ENCODE data around the gene CUX1.

CUX1 gene

DNA sequence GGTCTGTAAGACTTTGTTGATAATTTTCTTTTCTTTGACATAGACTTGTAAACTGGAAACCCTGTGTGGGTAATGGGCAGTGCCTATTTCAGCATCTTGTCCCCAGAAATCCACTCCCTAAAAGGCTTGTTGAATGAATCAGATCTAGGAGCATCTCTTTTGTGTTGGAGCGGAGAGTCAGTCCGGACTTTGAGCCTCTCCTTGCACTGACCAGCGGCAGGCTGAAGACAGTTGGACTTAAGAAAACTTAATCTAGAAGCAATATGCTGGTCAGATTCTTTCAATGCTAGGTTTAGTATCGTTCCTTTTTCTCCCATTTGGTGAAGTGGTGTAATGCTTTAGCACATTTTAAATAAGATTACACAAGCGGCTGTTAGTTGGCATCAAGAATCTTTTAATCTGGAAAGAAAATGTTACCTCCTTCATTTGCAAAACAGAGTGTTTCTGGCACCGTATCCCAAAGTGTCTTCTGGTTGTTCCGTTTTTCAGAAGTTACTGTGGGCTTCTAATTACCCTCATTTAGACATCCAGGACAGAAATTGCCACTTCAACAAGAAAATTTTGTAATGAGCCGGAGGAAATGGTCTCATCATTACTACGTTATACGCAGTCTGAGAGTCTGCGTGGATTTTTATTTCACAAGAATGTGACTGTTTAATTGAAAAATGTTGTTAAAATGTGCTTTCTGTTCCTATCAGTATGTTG, 74.7 kb downstream of the CUX1 start:
- no peak for DNase-seq (ENCODE audit: low read depth in 2 of 3, low spot score in 1 of 3)

DNA sequence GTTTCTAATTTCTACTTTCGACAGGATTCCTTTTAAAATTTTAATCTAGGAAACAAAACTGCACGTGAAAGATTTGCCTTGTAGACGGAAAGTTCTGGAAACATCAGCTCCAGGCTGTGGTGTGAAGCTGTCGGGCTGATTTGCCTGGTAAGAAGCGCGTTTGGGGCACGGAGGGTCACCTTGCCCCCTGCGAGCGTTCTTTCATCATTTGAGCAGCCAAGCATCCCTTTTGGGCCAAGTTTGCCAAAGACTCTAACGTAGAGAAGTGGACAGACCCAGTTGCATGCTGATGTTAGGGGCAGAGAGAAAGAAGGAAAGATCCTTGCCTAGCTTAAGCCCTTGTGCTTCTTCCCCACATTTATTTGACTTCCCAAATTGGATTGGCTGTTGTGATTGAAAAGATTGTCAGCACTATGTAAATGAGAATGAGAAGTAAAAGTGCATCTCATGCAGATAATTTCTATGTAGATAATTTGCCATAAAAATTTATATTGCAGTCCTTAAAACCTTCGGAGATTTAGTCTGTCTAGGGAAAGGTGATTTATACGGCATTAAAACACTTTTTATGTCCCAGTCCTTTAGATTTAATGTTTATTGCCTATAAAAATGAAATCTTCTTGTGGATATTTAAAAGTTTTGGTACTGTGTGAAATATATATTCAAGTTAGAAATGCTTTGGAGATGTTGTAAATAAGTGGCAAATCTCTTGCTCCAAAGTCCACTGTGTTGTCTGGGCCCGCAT, 76.1 kb downstream of the CUX1 start:
- DNase-seq (ENCODE audit: low read depth in 2 of 3, low spot score in 1 of 3): no peak

DNA sequence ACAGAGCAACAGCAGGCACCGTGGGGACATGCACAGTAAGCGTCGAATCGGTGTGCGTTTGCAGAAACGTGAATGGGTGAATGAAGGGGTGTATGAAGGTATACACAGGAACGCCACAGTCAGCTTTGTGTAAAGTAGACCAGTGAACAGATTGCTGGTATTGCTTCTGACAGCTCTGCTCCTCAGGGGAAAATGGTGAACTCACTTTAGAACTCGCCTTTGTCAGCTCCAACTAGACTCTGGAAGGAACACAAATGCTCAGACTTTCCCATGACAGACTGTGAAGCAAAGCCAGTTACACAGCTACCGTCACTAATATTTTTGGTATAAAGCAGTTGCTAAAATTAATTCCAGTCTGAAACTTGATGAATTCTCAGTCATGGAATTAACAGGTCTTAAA, 78.9 kb downstream of the CUX1 start:
- no peak for DNase-seq (ENCODE audit: low read depth in 2 of 3, low spot score in 1 of 3)

DNA sequence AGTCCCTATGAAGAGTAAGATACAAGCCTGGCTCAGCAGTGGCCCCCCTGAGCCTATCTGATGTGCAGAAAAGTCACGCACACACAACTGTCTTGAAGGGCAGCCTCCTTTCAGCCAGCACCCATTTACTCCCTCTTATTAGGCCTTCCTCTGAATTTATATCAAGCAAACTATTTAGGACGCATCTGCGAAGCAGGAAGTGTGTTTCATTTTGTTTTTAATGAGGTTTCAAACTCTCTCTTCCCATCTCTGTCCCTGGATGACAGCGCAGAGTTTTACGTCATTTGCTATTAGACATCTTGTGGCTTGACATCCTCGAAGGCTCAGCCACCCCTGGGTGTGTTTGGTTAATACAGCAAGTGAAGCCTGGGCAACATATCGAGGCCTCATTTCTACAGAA, 79.5 kb downstream of the CUX1 start:
- DNase-seq (ENCODE audit: low read depth in 2 of 3, low spot score in 1 of 3): no peak

DNA sequence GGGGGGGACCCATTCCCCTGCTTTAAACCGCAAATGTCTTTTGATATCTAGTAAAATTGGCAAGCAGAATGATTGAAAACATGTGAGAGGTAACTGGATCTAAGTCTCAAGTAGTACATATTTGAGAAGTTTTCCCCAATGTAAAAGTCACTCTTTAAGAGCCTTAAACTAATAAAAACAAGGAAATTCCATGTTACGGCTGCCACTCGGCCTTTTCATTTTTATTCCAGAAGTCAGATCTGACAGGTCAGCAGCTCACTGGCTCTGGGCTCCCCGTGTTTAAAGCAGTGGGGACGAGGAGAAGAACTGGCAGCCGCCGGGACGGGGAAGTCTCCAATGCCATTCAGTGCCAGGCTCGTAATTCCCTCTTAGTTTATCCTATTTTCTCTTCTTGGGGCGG, 80.7 kb downstream of the CUX1 start:
- no peak for DNase-seq (ENCODE audit: low read depth in 2 of 3, low spot score in 1 of 3)

DNA sequence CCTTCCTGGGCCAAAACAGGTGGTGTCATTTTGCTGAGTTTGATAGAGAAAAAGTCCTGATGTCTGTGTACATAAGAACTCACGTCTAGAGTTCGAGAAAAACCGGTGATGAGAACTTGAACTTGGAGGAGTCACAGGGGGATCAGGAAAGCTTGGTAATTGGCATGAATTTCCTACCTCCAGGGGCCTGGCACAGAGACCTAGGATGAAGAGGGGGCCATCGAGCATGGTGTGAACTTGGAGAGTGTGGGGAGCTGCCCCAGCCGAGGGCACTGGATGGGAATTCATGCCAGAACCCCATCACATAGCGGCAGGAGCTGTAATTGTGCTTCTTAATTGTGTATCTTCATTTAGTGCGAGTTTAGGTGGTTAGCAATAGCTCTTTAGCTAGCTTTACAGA, 82.2 kb downstream of the CUX1 start:
- DNase-seq (ENCODE audit: low read depth in 2 of 3, low spot score in 1 of 3): no peak

DNA sequence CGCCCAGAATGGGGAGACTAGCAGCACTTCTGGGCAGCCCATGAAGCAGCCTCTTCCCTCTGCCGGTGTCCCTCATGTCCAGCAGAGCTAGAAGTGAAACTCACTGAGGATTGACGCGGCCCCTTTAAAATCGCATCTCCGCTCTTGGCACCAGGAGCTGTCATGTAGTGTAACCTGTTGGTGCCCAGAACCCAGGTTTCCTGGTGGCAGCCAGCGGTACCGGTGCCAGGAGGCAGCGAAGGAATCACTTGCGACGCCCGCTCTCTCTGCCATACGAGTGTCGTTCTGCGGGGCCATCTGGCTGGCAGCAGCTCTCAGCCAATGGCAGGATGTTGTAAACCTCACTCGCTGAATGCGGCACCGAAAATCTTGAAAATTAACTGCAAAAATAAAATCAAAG, 82.7 kb downstream of the CUX1 start:
- DNase-seq (ENCODE audit: low read depth in 2 of 3, low spot score in 1 of 3): no peak

GRCh38 chr7:101901661-101902491, 84.5 kb downstream of the CUX1 start:
- no peak for DNase-seq (ENCODE audit: low read depth in 2 of 3, low spot score in 1 of 3)

GRCh38 chr7:101902680-101903514, 85.5 kb downstream of the CUX1 start:
- DNase-seq (ENCODE audit: low read depth in 2 of 3, low spot score in 1 of 3): no peak

GRCh38 chr7:101903515-101903868, 86.1 kb downstream of the CUX1 start:
- no peak for DNase-seq (ENCODE audit: low read depth in 2 of 3, low spot score in 1 of 3)

DNA sequence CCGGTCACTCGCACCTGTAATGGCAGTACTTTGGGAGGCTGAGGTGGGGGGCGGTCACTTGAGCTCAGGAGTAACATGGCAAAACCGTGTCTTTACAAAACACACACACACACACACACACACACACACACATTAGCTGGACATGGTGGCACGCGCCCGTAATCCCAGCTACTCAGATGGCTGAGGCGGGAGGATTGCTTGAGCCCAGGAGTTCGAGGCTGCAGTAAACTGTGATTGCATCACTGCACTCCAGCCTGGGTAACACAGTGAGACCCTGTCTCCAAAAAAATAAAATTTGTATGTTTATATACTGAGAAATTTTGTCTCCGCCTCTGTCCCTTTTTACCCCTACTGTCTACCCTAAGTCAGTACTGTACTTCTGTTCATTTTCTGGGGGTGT, 86.6 kb downstream of the CUX1 start:
- DNase-seq (ENCODE audit: low read depth in 2 of 3, low spot score in 1 of 3): no peak

DNA sequence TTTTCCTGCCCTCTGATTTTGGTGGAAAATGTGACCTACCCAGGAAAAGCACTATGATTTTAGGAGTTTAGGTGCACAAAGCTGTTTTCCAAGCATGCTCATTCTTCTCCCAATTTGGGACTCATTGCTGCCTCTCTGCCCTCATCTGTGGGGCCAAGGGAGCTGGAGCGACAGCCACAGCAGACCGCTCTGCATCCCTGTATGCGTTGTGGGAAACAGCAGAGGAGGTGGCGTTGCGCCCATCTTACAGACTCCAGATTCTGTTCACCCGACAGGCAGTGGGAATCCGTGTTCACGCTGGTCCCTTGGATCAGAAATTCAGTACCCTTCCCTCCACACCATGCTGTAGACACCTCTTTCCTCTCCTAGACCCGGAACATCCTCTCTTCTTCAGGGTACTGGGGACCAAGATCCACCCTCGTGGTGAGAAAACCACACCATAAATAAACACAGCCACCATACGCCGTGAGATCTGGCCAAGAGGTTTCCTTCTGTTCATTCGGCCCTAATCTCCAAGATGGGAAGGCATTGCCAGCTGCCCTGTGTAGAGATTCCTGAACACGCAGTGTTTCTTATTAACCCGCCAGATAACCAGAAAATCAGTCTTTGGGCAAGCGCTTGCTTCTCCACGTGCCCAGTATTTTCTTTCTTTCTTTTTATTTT, 87.9 kb downstream of the CUX1 start:
- no peak for DNase-seq (ENCODE audit: low read depth in 2 of 3, low spot score in 1 of 3)

GRCh38 chr7:101906291-101907240, 89.1 kb downstream of the CUX1 start:
- DNase-seq (ENCODE audit: low read depth in 2 of 3, low spot score in 1 of 3): no peak

DNA sequence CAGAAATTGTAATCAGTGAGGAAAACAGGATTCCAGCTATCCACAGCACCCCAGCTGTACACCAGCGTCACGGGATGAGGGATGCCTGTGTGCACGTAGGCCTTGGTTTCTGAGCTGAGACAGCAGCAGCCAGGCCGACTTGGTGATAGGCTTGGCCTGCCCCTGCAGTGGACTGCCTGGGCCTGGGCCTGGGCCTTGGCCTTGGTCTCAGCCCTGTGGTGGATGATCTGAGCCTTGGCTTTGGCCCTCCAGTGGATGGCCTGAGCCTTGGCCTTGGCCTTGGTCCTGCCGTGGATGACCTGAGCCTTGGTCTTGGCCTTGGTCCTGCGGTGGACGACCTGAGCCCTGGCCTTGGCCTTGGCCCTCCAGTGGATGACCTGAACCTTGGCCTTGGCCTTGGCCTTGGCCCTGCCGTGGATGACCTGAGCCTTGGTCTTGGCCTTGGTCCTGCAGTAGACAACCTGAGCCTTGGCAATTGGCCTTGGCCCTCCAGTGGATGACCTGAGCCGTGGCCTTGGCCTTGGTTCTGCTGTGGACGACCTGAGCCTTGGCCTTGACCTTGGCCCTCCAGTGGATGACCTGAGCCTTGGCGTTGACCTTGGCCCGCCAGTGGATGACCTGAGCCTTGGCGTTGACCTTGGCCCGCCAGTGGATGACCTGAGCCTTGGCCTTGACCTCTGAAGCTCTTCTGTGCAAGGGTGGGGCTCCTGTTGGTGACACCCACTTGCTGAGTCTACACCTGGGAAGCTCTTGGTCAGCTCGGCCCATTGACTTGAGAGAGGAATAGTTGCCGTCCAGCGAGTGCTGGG, 93.8 kb downstream of the CUX1 start:
- DNase-seq (ENCODE audit: low read depth in 2 of 3, low spot score in 1 of 3): no peak

DNA sequence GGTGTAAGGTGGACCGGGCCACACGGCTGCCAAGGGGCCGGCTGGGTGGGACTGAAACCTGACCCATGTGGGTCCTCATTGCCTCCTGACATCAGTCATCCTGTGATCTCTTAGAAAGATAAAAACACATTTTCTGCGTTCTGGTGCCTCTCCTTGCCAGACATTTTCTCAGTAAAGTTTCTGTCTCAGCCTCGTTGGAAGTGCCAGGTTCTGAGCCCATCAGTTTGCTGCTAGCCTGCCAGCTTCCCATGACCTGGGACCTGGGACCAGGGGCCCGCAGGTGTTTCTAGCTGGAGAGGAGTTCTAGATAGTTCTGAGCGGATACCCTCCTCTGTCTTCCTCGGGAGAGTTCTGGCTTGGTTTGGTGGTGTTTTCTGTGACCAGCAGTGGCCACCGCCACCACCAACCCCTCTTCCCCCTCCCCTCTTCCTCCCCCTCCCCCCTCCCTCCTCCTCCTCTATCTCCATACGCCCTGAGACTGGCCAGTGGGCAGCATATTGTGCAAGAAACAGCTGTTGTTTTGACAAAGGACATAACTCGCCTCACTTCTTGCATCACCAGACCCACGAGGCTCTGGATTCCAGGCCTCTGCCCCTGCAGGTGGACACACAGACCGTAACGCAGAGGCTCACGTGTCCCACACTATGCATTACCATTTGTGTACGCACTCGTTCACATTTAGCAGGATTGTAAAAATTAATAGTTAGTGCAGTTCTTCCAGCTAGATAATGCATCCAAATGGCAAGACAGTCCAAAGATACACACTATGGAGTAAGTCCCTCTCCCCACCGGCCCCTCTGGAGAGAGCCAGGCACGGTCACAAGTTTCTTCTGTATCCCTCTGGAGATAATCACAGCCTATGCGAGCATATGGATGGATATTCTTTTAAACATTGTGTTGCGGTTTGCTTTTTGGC, 94.6 kb downstream of the CUX1 start:
- no peak for DNase-seq (ENCODE audit: low read depth in 2 of 3, low spot score in 1 of 3)

DNA sequence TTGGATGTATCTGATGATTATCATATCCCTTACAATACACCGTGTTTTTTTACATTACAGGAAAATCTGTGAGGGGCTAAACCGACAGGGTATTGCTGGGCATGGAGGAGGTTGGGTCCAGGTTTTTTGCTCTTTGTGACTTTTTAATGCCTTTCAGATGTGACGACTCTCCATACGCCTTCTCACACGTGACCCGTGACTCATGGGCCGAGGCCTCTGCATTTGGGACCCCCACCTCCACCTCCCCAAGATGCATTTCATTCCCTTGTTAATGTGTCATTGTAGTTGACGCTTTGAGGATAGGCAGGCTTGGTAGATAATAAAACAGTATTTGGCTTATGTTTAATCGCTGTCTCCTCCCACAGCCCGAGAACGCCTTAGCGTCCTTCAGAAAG, 95.3 kb downstream of the CUX1 start:
- DNase-seq (ENCODE audit: low read depth in 2 of 3, low spot score in 1 of 3): no peak

GRCh38 chr7:101913247-101913721, 95.9 kb downstream of the CUX1 start:
- DNase-seq (ENCODE audit: low read depth in 2 of 3, low spot score in 1 of 3): no peak

GRCh38 chr7:101913851-101914250, 96.4 kb downstream of the CUX1 start:
- DNase-seq (ENCODE audit: low read depth in 2 of 3, low spot score in 1 of 3): no peak
